Thoracic aorta endothelial cell (primary cell): ENCODE measurements around the gene ZNF837. TPM values are rescaled to one million over a fixed set of nuclear protein-coding genes. Genes with fewer than 3 reads are reported as not detected.

Experiments used
- small RNA-seq: library from RNA; depleted of rRNA; stranded (forward); fragments of <200 nt; gene quantifications from one replicate; pipeline ENCODE3, GENCODE V24; 2012
- total RNA-seq: library from RNA; depleted of rRNA; stranded (reverse); fragments of >200 nt; gene quantifications from 2 replicates; pipeline ENCODE4 v1.2.3, GENCODE V29; 2012

ZNF837 gene
- 0.57 and 1.2 TPM in 2 replicates for total RNA-seq

DNA sequence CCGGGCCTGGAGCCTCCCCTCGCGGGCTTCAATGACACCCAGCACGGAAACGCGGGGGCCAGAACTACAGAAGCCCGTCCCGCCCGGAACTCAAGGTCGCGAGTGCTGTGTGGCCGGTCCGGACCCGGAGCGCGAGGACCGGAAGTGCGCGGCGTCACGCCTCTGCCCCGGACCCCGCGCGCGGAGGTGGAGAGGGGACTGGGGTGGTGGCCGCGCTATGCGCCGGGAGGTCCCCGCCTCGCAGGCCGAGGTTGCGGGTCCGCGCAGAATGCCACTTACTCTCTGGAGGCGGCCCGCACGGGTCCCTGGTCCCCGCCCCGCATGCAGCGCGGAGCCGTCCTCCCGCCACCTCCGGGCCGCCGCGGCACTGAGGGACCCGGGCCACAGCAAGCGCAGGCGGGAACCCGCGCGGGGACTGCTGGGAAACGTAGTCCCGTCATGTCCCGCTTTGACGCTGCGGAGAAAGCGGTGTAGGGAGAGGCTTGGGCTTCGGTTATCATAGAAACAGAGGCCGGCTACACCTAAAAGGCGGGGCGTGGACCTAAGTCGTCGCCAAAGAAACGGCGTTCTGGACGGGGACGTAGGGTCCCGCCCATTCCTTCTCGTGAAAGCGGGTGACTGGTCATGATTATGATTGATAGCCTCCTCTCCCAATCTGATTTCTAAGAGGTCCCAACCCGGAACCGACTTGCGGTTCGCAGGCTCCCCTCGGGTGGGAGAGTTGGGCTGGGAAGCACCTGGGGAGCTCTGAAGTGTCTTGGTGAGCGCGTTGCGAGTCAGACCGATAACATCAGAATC is at the start of gene ZNF837:
TSS of gene ZNF837 (minus strand) at position 369 of the 798 bp plus-strand sequence. CDS start 11,698 bp downstream, outside the sequence.

DNA sequence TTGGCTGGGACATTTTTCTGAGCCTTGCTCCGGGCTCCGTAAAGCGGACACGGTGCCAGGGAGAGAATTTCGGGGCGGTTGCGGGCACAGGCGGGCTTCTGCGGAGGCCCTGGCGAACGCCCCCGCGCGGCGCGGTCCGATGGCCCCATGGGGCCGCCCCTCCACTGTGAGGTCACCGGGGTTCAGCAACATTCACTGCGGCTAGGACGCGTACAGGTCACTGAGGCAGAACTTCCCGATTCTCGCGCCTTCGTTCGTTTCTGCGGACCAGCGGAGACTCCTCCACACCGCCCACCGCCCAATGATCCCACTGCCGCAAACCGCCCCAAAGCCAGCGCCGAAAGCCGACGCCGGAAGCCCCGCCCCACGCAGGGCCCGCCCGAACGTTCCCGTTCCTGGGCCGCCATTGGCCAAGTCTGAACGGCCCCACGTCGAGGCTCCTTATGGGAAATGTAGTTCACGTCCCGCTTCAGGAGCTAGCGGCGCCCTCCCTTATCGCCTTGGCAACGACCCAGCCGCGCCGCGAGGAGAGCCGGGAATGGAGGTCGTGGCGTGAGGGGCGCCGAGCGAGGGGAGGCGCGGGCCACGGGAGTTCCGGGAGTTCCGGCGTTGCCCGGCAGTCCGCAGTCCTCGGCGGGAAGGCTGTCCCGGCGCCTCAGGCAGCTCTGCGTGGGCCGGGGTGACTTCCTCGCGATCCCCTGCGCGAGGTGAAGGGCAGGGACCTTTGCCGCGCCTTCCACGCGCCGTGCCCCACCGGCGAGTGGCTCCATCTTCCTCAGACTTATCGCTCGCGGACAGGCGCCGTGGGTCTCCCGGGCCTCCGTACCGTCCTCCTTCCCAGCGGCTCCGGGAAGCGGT is 27.6 kb upstream of the ZNF837 start, which contains the start of gene ZNF584:
TSS of gene ZNF584 (plus strand) at position 498 of the 858 bp plus-strand sequence. CDS start 499 bp downstream, outside the sequence.

DNA sequence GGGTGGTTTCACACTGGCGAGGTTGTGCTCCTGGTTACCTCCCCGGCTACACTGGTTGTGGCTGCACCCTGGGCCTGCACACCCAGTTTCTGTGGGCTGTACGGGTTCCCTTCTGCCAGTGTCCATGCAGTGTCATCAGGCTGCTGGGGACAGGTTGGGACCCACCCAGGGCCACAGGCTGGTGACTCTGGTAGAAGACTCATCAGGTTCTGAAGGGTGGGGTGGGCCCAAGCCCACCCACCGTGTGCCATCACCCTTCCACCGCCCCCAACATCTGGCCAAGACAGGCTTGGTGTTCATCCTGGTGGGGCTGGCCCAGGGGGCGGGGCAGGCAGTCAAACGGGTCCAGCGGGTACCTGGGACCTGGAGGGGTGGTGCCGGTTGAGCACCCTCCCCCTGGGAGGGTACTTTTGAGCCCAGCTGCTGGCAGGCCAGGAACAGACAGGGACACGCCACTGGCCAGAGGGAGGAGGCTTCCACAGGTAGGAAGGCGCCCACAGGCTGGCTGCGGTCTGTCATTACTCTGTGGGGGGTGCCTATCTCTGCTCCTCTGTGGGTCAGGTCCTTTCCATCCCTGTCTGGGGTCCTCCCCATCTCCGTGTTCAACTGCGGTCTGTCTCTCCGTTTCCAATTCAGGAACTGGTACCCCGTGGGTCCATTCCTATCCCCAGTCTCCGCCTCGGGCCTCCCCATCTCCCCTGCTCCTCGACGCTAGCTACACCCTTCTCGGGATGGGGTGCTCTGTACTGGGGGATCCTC is 14.6 kb upstream of the ZNF837 start, which contains the start of gene RNF225:
TSS of gene RNF225 (plus strand) at position 437 of the 759 bp plus-strand sequence. CDS start 434 bp downstream, outside the sequence.

DNA sequence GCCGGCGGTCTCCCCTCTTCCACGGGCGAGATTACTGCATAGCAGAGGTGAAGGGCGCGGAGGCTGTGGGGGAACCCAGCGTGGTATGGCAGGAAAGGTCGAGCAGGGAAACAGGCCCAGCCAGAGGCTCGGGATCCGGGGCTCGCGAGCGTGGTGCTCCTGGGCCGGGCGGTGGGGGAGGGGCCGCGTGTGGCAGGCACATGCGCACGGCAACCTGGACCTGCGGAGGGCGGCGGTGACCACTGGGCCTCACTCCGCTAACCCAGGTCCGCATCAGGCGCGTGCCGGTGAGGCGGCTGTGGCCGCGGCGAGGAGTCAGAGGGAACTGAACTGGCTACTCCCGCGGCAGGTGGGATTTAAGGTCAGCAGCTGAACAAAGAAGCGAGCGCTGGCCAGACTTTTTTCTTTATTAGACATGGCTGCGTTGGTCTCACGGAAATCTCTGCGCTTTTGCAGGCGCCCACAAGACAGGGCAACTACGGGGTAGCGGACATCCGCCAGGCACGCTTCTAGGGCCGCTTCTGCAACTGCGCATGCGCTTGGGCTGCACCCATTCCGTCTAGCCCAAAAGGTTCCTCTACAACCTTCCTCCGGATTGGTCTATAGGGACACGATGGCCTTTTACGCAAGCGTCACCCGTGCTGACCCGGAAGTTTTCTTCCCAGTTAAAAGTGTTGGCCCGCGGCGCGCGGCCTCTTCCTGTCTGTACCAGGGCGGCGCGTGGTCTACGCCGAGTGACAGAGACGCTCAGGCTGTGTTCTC is 5.9 kb upstream of the ZNF837 start, which contains the start of gene RPS5:
TSS of gene RPS5 (plus strand) at position 694 of the 762 bp plus-strand sequence. CDS start 869 bp downstream, outside the sequence.

DNA sequence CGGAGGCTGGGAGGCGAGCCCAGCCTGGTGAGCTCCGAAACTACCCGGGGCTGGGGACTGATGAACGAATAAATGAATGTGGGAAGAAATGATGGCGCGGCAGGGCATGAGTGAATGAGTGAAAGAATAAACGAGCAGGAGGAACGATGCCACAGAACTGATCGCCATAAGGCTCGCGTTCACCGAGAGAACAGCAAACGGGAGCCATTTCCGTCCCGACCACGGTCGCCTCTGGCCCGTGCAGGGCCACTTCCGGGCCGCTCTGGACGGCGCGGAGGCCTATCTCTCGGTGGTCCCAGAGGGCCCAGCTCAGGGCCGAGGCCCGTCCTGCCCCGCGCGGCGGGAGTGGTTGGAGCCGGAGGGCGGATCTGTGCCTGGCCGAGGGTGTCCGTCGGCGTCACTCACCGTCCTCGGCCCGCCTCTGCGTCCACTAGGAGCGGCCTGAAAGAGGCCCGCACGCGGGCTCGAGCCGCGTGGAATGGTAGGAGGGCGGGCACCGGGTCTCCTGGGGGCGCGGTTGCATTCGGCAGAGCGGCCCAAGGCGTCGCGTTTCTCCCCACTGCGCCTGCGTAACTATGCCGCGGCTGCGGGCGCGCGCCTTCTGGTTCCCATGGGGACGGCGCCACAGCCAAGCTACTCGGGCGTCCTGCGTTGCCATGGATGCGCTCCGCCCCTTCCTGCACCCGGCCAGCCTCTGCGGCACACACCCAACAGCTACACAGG is 18.4 kb downstream of the ZNF837 start, which contains the start of gene ZNF497:
TSS of gene ZNF497 (minus strand) at position 480 of the 723 bp plus-strand sequence. CDS start 5,116 bp downstream, outside the sequence.

DNA sequence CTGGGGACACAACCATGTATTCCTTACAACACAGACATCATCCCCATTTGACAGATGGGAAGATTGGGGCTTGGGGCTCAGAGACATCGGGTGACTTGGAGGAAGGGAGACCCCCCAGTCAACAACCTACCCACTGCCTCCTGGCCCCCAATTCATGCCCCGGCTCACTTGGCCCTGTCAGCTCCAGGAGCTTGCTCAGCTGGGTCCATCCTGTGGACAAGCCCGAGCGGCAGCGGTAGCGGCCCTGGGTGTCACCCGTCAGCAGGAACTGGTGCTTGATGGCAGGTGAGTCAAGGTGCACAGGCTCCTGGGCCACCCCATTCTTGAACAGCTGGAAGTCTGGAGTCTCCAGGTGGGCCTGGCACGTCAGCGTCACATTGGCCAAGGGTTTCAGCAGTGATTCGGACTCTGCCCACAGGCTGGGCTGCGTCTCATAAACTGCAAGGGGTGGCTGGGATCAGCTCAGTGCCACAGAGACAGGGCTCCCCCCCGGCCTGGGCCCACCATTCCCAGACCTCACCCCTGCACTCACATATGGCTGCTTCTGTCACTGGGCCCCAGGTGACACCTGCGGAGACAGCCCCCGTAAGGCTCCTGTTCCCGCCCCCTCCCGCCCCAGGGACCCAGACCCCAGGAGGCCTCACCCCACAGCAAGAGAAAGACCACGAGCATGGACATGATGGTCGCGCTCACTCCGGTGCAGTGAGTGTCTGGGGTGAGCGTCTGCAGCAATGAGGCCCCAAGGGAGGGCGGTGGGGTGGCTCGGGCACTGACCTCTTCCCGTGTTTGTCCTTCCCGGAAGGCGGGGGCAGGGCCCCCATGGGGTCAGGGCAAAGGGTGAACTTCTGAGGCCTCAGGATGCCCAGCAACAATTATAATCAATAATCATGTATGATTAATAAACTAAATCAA is 27.8 kb downstream of the ZNF837 start, which contains the start of gene A1BG:
TSS of gene A1BG (minus strand) at position 733 of the 912 bp plus-strand sequence. CDS start at position 678, 55 bp downstream.

DNA sequence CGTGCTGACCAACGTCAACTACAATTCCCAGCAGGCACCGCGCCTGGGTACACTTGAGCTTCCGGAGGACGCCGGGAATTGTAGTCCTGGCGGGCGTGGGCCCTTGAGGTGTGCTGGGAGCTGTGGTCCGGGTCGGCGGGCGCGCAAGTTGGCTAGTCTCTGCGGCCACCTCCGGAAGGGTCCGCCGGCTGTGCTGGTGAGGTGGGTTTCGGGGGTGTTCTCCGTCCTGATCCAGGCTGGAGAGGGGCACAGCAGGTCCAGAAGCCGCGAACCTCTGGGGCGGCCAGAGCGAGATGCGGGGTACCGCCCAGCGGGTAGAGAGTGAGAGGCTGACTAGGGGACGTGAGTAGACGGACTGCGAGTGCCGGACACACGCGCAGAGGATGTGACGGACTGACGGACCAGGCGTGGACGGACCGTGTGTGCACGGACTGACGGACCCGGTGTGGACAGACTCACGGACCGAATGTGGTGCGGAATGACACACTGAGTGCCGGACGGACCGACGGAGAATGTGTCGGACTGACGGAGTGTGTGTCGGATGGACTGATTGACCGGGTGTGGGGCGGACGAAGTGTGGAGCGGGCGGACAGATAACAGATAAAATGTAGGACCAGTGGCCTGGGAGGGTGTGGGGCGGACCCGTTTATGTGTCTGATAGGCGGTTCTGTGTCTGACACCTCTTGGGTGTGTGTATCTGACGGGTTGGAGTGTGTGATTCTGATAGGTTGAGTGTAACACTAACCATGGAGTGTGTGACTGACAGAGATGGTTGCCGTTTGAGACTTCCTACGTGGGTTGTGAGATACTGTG is 53.7 kb downstream of the ZNF837 start, which contains the start of gene ZSCAN22:
TSS of gene ZSCAN22 (plus strand) at position 81 of the 813 bp plus-strand sequence. CDS start 7,809 bp downstream, outside the sequence.

Small RNA genes lying within 50 kb of the gene (small RNA-seq; reads per million reads assigned to genes)
- 0.49 reads per million for gene MIR4754
- gene MIR6806, result not detected
- gene RNA5SP473, result not detected

Other genes with a start within 250 kb of the ZNF837 start
- gene ZNF329, start 230.2 kb downstream of the ZNF837 start, total RNA-seq, result 8.8 and 9.5 TPM in 2 replicates
- gene ZNF274, start 198.0 kb downstream of the ZNF837 start, total RNA-seq, result 19.2 and 23.0 TPM in 2 replicates
- gene ZNF544, start 152.1 kb downstream of the ZNF837 start, total RNA-seq, result 54.0 and 61.5 TPM in 2 replicates
- gene ZNF8, start 102.1 kb downstream of the ZNF837 start, total RNA-seq, result 6.9 and 8.0 TPM in 2 replicates
- 27.4 and 28.0 TPM in 2 replicates for gene ERVK3-1, start 75.7 kb downstream of the ZNF837 start, total RNA-seq
- 2.9 and 3.2 TPM in 2 replicates for gene ZSCAN22, start 54.0 kb downstream of the ZNF837 start, total RNA-seq
- 1.0 and 3.6 TPM in 2 replicates for gene A1BG, start 27.5 kb downstream of the ZNF837 start, total RNA-seq
- gene ZNF497, start 18.3 kb downstream of the ZNF837 start, total RNA-seq, result 0.36 and 0.40 TPM in 2 replicates
- gene RPS5, start 6.2 kb upstream of the ZNF837 start, total RNA-seq, result 1,068 and 1,110 TPM in 2 replicates
- gene RNF225, start 14.6 kb upstream of the ZNF837 start, total RNA-seq, result 0.14 and 0.27 TPM in 2 replicates
- gene ZNF584, start 27.6 kb upstream of the ZNF837 start, total RNA-seq, result 10.0 and 14.0 TPM in 2 replicates
- gene ZNF132, start 59.1 kb upstream of the ZNF837 start, total RNA-seq, result 5.5 and 6.7 TPM in 2 replicates
- gene ZNF324B, start 70.6 kb upstream of the ZNF837 start, total RNA-seq, result 6.8 and 8.8 TPM in 2 replicates
- 11.2 and 12.8 TPM in 2 replicates for gene ZNF324, start 86.0 kb upstream of the ZNF837 start, total RNA-seq
- 5.3 and 5.7 TPM in 2 replicates for gene ZNF446, start 95.3 kb upstream of the ZNF837 start, total RNA-seq
- 7.8 and 8.0 TPM in 2 replicates for gene SLC27A5, start 131.0 kb upstream of the ZNF837 start, total RNA-seq
- 7.6 and 10.2 TPM in 2 replicates for gene ZBTB45, start 138.8 kb upstream of the ZNF837 start, total RNA-seq
- 362 and 396 TPM in 2 replicates for gene TRIM28, start 163.0 kb upstream of the ZNF837 start, total RNA-seq
- 60.3 and 83.4 TPM in 2 replicates for gene CHMP2A, start 174.1 kb upstream of the ZNF837 start, total RNA-seq
- gene UBE2M, start 177.6 kb upstream of the ZNF837 start, total RNA-seq, result 75.3 TPM in 2 replicates
- gene MZF1, start 192.3 kb upstream of the ZNF837 start, total RNA-seq, result 14.1 and 14.9 TPM in 2 replicates